ENCODE results near the gene IL1A.

IL1A gene

DNA sequence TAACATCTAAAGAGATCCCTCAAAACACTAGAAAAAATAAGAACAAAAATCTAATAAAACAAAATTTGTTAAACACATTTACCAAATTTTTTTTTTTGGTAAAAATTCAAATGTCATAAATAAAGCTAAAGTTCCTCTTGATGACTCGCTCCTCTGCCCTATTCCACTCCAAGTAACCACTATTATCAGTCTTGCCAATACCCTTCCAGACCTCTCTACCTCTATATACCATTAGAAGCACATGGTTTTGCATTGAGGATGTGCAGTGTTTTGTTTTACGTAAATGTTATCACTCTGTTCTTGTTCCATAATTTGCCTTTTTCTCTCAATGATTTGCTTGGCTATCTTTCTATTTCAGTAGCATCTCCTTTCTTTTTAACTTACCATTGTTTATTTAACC, 41.4 kb upstream of the IL1A start:
- no peaks in the 10 kb centered on the region for H3K9me3 ChIP-seq (ENCODE audit: control insufficient read depth, insufficient read depth, low read length)

DNA sequence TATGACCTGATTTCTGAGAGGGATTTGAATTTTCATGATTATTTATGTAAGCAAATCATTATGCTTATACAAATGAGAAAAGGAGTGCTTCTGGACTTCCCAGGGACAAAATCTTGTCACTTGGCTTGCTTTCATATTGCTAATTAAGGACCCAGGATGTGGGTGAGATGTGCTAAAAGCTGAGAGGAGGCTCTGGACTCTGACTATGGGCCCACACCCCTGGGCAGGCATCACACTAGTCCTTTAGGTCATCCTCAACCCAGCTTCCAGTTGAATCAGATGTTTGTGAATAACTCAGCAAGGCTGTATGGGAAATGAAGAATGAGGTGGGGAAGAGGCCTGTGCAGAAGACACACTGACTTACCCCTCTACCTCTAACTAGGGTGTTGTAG, 40.4 kb upstream of the IL1A start:
- H3K36me3 ChIP-seq (ENCODE audit: insufficient read depth, low read length), result no peaks in the 10 kb centered on the region
- peaks cover 9% of the 10 kb centered on the region; the same call in 1 of the 2 replicates for H3K4me1 ChIP-seq (ENCODE audit: insufficient read depth, low read length)
- H3K9ac ChIP-seq (ENCODE audit: low read depth, low read length), result no peak overlapping the region

More for the DNA sequence above, 41.4 kb upstream of the IL1A start:
- Histone ChIP-seq H3K9ac (ENCODE audit: low read depth, low read length) (no peak overlapping the region), H3K36me3 (ENCODE audit: insufficient read depth, low read length) (no peaks in the 10 kb centered on the region), H3K4me1 (ENCODE audit: insufficient read depth, low read length) (peaks cover 9% of the 10 kb centered on the region; the same call in 1 of the 2 replicates)

DNA sequence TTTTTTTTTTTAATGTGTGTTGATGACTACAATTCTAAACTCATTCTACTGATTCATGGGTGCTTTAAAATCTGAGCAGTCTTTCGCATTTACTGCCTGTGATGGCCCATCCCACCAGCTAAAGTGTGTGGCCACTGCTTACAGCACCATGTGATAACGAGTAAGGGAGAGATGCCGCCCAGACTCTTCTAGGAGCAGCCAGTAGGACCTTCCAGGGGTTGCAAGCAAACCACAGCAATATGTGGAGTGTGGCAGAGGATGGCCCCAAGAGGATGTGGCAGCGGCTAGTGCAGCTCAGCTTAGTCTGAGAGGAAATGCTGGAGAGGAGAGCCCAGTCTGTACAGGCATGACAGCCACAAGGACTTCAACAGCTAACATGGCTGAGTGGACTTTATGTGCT, 37.4 kb upstream of the IL1A start:
- Histone ChIP-seq H3K4me1 (ENCODE audit: insufficient read depth, low read length) (peaks cover 24% of the 10 kb centered on the region), H3K9ac (ENCODE audit: low read depth, low read length) (no peak overlapping the region), H3K36me3 (ENCODE audit: insufficient read depth, low read length) (no peaks in the 10 kb centered on the region), H3K9me3 (ENCODE audit: control insufficient read depth, insufficient read depth, low read length) (no peaks in the 10 kb centered on the region)

More for the DNA sequence above, 40.4 kb upstream of the IL1A start:
- H3K9me3 ChIP-seq (ENCODE audit: control insufficient read depth, insufficient read depth, low read length), result no peaks in the 10 kb centered on the region

DNA sequence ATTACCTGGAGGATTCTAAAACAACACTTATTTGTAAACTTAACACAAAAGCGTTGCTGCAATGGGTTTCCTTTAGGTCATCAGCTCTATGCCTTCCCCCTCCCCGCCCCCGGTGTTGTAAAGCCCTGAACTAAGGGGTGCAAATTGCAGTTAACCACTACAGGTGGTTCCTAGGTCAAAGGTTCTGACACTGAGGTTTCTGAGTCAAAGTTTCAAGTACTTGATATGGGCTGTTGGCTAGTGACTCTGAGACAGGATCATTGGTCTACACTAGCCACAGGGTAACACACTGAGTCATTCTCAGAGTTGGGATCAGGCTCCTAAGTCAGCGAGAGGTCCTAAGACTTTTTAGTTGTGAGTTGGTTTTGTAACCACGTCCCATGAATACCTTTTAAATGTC, 36.8 kb upstream of the IL1A start:
- H3K9me3 ChIP-seq (ENCODE audit: control insufficient read depth, insufficient read depth, low read length), result no peaks in the 10 kb centered on the region
- H3K36me3 ChIP-seq (ENCODE audit: insufficient read depth, low read length), result no peaks in the 10 kb centered on the region
- no peak overlapping the region for H3K9ac ChIP-seq (ENCODE audit: low read depth, low read length)
- peaks cover 27% of the 10 kb centered on the region for H3K4me1 ChIP-seq (ENCODE audit: insufficient read depth, low read length)

GRCh38 chr2:112820343-112820742, 36.0 kb upstream of the IL1A start:
- Histone ChIP-seq H3K9ac (ENCODE audit: low read depth, low read length) (no peak overlapping the region), H3K9me3 (ENCODE audit: control insufficient read depth, insufficient read depth, low read length) (no peaks in the 10 kb centered on the region), H3K36me3 (ENCODE audit: insufficient read depth, low read length) (no peaks in the 10 kb centered on the region), H3K4me1 (ENCODE audit: insufficient read depth, low read length) (peaks cover 27% of the 10 kb centered on the region)

GRCh38 chr2:112819081-112819480, 34.8 kb upstream of the IL1A start:
- Histone ChIP-seq H3K9me3 (ENCODE audit: control insufficient read depth, insufficient read depth, low read length) (no peaks in the 10 kb centered on the region), H3K4me1 (ENCODE audit: insufficient read depth, low read length) (peaks cover 33% of the 10 kb centered on the region), H3K36me3 (ENCODE audit: insufficient read depth, low read length) (no peaks in the 10 kb centered on the region), H3K9ac (ENCODE audit: low read depth, low read length) (no peak overlapping the region)

DNA sequence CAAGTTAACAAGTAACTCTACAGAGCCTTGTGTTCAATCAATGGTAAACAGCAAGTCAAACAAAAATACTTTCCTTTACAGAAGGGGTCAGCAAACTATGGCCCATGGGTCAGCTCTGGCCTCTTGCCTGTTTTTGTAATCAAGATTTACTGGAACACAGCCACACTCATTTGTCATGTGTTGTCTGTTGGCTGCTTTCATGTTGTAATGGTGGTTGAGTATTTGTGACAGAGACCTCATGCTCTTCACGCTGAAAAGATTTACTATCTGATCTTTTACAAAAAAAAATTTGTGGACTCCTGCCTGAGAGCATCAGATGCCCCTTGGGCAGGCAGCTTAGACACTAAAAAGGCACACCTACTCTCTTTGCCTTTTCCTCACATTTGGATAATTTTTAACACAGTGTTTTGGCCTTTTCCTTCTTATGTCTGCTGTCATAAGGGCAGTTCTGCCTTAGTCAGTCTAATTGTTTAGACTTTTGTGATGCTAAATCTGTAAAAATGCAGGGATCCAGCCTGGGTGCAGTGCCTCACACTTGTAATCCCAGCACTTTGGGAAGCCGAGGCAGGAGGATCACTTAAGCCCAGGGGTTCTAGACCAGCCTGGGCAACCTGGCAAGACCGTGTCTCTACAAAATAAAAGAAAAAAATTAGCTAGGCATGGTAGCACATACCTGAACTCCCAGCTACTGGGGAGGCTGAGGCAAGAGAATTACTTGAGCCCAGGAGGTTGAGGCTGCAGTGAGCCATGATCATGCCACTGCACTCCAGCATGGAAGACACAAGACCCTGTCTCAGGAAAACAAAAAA, 34.0 kb upstream of the IL1A start:
- Histone ChIP-seq H3K9ac (ENCODE audit: low read depth, low read length) (no peak overlapping the region), H3K4me1 (ENCODE audit: insufficient read depth, low read length) (peaks cover 41% of the 10 kb centered on the region), H3K9me3 (ENCODE audit: control insufficient read depth, insufficient read depth, low read length) (no peaks in the 10 kb centered on the region), H3K36me3 (ENCODE audit: insufficient read depth, low read length) (no peaks in the 10 kb centered on the region)

DNA sequence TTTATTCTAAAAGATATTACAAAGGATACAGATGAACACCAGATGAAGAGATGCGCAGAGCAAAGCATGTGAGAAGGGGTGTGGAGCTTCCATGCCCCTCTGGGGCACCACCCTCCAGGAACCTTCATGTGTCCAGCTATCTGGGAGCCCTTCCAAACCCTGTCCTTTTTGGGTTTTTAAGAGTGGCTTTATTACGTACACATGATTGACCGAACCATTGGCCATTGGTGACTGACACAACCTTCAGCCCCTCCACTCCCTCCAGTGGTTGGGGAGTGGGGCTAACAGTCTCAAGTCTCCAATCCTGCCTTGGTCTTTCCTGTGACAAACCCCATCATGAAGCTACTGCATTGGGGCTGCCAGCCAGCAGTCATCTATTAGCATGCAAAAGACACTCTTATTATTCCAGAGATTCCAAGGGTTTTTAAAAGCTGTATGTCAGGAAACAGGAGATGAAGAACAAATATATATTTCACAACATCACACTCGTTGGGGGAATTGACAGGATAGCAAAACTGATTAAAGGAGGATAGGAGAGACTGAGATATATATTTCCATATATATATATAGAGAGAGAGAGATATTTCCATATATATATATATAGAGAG, 32.9 kb upstream of the IL1A start:
- Histone ChIP-seq H3K9ac (ENCODE audit: low read depth, low read length) (no peak overlapping the region), H3K9me3 (ENCODE audit: control insufficient read depth, insufficient read depth, low read length) (no peaks in the 10 kb centered on the region), H3K36me3 (ENCODE audit: insufficient read depth, low read length) (no peaks in the 10 kb centered on the region), H3K4me1 (ENCODE audit: insufficient read depth, low read length) (peaks cover 52% of the 10 kb centered on the region)

- Histone ChIP-seq H3K9me3 (ENCODE audit: control insufficient read depth, insufficient read depth, low read length) (no peaks in the 10 kb centered on the region), H3K36me3 (ENCODE audit: insufficient read depth, low read length) (no peaks in the 10 kb centered on the region), H3K9ac (ENCODE audit: low read depth, low read length) (no peak overlapping the region), H3K4me1 (ENCODE audit: insufficient read depth, low read length) (peaks cover 51% of the 10 kb centered on the region)
Measured at GRCh38 chr2:112814278-112814677, 30.0 kb upstream of the IL1A start.

DNA sequence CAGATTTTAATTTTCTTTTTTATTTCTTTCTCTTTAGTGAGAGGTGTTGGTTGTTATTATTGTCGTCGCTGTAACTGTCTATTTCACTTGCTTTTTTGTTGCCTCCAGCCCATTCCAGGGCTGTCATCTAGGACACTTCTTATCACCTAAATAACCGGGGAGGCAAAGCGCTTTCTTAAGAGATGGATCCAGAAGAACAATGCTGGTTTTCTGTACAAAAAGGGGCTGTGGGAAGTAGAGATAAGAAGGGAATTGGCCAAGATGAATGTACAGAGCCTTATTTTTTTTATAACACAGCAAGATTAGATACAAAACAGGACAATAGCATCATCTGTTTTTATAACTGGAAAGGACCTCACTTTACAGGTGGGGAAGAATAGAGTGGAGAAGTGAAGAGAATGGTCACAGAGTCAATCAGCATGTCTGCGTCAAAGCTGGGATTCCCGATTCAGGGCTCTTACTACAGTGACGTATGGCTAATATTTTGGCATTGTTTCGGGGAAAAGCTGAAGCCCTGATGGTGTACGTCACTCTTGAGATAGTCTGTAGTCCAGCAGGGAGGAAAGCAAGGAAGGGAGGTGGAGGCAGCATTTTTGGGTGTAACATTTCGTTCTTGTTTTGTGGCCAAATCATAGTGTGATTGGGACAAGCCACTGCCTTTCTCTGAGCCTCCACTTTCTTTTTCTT, 29.1 kb upstream of the IL1A start:
- no peak overlapping the region for H3K9ac ChIP-seq (ENCODE audit: low read depth, low read length)

DNA sequence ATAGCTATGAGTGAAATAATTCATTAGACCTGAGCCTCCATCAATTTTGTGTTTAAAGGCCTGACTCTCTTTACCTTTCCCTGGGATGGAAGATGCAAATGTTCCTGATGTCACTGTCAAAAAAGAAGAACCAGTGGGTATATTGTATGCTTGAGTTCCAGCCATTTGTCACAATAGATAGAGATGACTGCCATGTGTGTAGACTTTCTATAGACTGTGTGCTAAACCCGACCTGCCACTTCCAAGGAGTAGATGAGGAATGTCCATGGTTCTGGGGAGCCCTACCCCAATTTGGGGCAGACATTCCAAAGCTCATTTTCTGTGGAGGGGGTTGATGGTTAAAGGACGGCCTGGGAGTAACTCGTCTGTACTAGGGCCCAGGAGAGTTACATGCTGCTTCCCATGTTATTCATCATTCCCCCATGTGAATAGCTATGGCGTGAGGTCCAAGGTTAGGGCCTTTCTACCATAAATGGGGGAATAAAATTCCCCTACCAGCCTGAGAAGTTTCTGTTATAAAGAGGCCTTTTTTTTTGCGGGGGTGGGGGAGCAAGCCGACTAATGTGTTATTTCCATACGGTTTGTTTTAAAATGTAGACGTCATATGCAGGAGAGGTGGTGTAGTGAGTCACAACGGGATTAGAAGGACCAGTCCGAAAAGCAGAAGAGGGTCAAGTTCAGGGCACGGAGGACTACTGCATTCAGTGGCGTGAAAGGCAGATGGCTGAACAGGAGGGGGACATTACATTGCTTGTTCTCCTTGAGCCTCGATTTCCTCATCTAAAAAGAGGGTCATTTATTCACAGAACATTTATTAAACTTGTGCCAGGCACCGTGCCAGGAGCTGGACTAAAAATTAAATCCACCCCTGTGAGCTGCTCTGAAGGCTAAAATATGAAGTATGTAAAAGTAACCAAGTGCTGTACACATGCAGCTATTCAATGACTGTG, 28.3 kb upstream of the IL1A start:
- Histone ChIP-seq H3K9ac (ENCODE audit: low read depth, low read length) (no peak overlapping the region), H3K4me1 (ENCODE audit: insufficient read depth, low read length) (peaks cover 42% of the 10 kb centered on the region)

More for the DNA sequence above, 29.1 kb upstream of the IL1A start:
- H3K9me3 ChIP-seq (ENCODE audit: control insufficient read depth, insufficient read depth, low read length), result no peaks in the 10 kb centered on the region
- no peaks in the 10 kb centered on the region for H3K36me3 ChIP-seq (ENCODE audit: insufficient read depth, low read length)
- H3K4me1 ChIP-seq (ENCODE audit: insufficient read depth, low read length), result peaks cover 47% of the 10 kb centered on the region

GRCh38 chr2:112811841-112812306, 27.6 kb upstream of the IL1A start:
- Histone ChIP-seq H3K36me3 (ENCODE audit: insufficient read depth, low read length) (no peaks in the 10 kb centered on the region), H3K9ac (ENCODE audit: low read depth, low read length) (no peak overlapping the region), H3K9me3 (ENCODE audit: control insufficient read depth, insufficient read depth, low read length) (no peaks in the 10 kb centered on the region), H3K4me1 (ENCODE audit: insufficient read depth, low read length) (peaks cover 38% of the 10 kb centered on the region)

More for the DNA sequence above, 28.3 kb upstream of the IL1A start:
- H3K9me3 ChIP-seq (ENCODE audit: control insufficient read depth, insufficient read depth, low read length), result no peaks in the 10 kb centered on the region
- no peaks in the 10 kb centered on the region for H3K36me3 ChIP-seq (ENCODE audit: insufficient read depth, low read length)

DNA sequence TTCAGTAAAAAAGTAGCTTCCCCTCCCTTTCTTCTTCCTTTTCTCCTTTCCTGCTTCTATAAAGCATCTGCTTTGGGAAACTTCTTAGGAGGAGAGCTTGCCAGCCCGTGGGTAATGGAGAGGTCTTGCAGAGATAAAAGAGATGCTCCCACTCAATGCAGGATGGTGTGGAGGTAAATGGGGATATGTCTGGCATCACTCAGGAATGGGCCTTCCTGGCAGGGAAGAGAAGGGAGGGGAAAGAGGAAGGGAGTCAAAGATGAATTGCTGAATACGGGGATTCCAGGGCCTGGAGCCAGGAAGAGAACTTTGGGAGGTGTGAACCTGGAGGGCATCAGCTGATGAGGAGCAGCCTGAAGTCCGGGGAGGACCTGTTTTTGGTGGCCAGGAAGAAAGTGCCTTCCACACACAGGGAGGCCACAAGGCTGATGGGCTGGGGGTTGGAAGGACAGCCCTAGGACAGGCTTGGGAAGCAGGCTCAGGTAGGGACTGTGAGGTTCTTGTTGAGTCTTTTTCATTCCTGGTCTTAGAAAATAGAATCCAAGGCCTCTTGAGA, 27.1 kb upstream of the IL1A start:
- H3K9ac ChIP-seq (ENCODE audit: low read depth, low read length), result no peak overlapping the region
- peaks cover 33% of the 10 kb centered on the region for H3K4me1 ChIP-seq (ENCODE audit: insufficient read depth, low read length)
- no peaks in the 10 kb centered on the region for H3K9me3 ChIP-seq (ENCODE audit: control insufficient read depth, insufficient read depth, low read length)
- H3K36me3 ChIP-seq (ENCODE audit: insufficient read depth, low read length), result no peaks in the 10 kb centered on the region

All from ES-I3 (cell line).